Tibial nerve (tissue), 4 donors: ENCODE measurements around the gene MDFI. TPM values are rescaled to one million over a fixed set of nuclear protein-coding genes. Genes with fewer than 3 reads are reported as not detected.

ENCODE experiments used
- DNase-seq, 2 donors: peaks; one replicate each; pipeline ENCODE4 v3.0.0-alpha.2; 2019; ENCODE audit warnings: low spot score in 2 of 2
- H3K27ac ChIP-seq, 4 donors: fragments of 200-600 bp; sonication (generic) in 3 of 4; one replicate each; pipeline ENCODE4 v1.5.1; 2017 to 2019; ENCODE audit warnings: mild to moderate bottlenecking in 1 of 4
- H3K27me3 ChIP-seq, 2 donors: fragments of 200-600 bp; sonication (generic) in 1 of 2; one replicate each; pipeline versions ENCODE4 v1.5.1 to v1.6.0; 2017 to 2019
- H3K36me3 ChIP-seq, 3 donors: fragments of 200-600 bp; sonication (generic); one replicate each; pipeline ENCODE4 v1.5.1; 2018 to 2019
- H3K4me1 ChIP-seq, 4 donors: fragments of 200-600 bp; sonication (generic) in 3 of 4; one replicate each; pipeline ENCODE4 v1.5.1; 2017 to 2019
- H3K4me3 ChIP-seq, 4 donors: fragments of 200-600 bp; sonication (generic) in 3 of 4; one replicate each; pipeline ENCODE4 v1.5.1; 2017 to 2019; ENCODE audit warnings: mild to moderate bottlenecking in 1 of 4, moderate library complexity in 1 of 4
- H3K9me3 ChIP-seq, 4 donors: fragments of 200-600 bp; sonication (generic) in 3 of 4; one replicate each; pipeline ENCODE4 v1.5.1; 2017 to 2019
- CTCF ChIP-seq, 5 experiments: fragments of 200-600 bp in 3 of 5; fragments of 450-650 bp in 2 of 5; sonication (generic) in 3 of 5; IDR thresholded peaks; one replicate each; pipeline ENCODE4 v1.5.1; 2016 to 2019; ENCODE audit warnings: antibody characterized with exemption in 5 of 5, mild to moderate bottlenecking in 3 of 5, moderate library complexity in 2 of 5
- EP300 ChIP-seq, 2 donors: sonication (generic); formaldehyde crosslinking; IDR thresholded peaks; one replicate each; pipeline ENCODE4 v1.6.1; 2017; ENCODE audit warnings: antibody characterized with exemption in 2 of 2, mild to moderate bottlenecking in 1 of 2
- POLR2A ChIP-seq, 2 donors: fragments of 450-650 bp; IDR thresholded peaks; one replicate each; pipeline ENCODE4 v1.6.1; 2017; ENCODE audit warnings: antibody characterized with exemption in 2 of 2, mild to moderate bottlenecking in 2 of 2, moderate library complexity in 2 of 2
- WGBS, 2 donors: methylation state at CpG; one replicate each; pipeline ENCODE4 v1.1.5; 2018; 5-methylcytosine and 5-hydroxymethylcytosine counted together
- total RNA-seq, 4 donors: library from RNA; depleted of rRNA; stranded (reverse); fragments of >200 nt; gene quantifications; one replicate each; pipeline ENCODE4 v1.1.0, GENCODE V29; 2016

The MDFI gene
- total RNA-seq, 4 donors from 2014 or later = 13.5 to 31.8 (median 20.7) TPM

- DNase-seq = no peak
- no peak overlapping the region for H3K4me3 ChIP-seq
- no peaks in the 10 kb centered on the region for H3K9me3 ChIP-seq
- WGBS, 2 donors = 84 to 88% methylated on average over 9 of the region's 9 CpGs
- TF ChIP-seq EP300 (IDR thresholded peaks at IDR 0.05) = no peak
- TF ChIP-seq CTCF (IDR thresholded peaks at IDR 0.05) = no peak
- TF ChIP-seq POLR2A (IDR thresholded peaks at IDR 0.05) = no peak
- no peak overlapping the region for H3K27ac ChIP-seq
- H3K36me3 ChIP-seq = no peaks in the 10 kb centered on the region
- H3K27me3 ChIP-seq = peaks cover 0 to 38% of the 10 kb centered on the region in 2 donors
- peaks cover 0 to 58% (median 28%) of the 10 kb centered on the region in 4 donors for H3K4me1 ChIP-seq
These were observed 3.2 kb downstream of the MDFI start for GRCh38 chr6:41641352-41641925.

- Histone ChIP-seq H3K4me1 (peaks cover 0 to 59% (median 27%) of the 10 kb centered on the region in 4 donors), H3K36me3 (no peaks in the 10 kb centered on the region), H3K27me3 (peaks cover 0 to 30% of the 10 kb centered on the region in 2 donors), H3K27ac (no peak overlapping the region), H3K9me3 (no peaks in the 10 kb centered on the region), H3K4me3 (no peak overlapping the region)
- no peak for DNase-seq
- TF ChIP-seq EP300 (IDR thresholded peaks at IDR 0.05) (no peak), CTCF (IDR thresholded peaks at IDR 0.05) (no peak), POLR2A (IDR thresholded peaks at IDR 0.05) (no peak)
- WGBS, 2 donors = 78 to 80% methylated on average over 11 of the region's 11 CpGs
These were observed 4.1 kb downstream of the MDFI start for GRCh38 chr6:41642090-41642959.

- Histone ChIP-seq H3K27me3 (peaks cover 0 to 21% of the 10 kb centered on the region in 2 donors), H3K4me1 (peaks cover 0 to 51% (median 18%) of the 10 kb centered on the region in 4 donors), H3K4me3 (no peak overlapping the region), H3K36me3 (no peaks in the 10 kb centered on the region), H3K27ac (no peak overlapping the region), H3K9me3 (no peaks in the 10 kb centered on the region)
- no peak for DNase-seq
- TF ChIP-seq POLR2A (IDR thresholded peaks at IDR 0.05) = no peak
- no peak for TF ChIP-seq CTCF (IDR thresholded peaks at IDR 0.05)
- no peak for TF ChIP-seq EP300 (IDR thresholded peaks at IDR 0.05)
- 63 to 70% methylated on average over 10 of the region's 10 CpGs for WGBS, 2 donors
These were observed 5.0 kb downstream of the MDFI start for GRCh38 chr6:41642960-41643898.

GRCh38 chr6:41643899-41644269 is 5.6 kb downstream of the MDFI start:
- DNase-seq = no peak
- WGBS, 2 donors = 75 to 85% methylated on average over 3 to 4 of the region's 4 CpGs
- H3K4me3 ChIP-seq = no peak overlapping the region
- H3K4me1 ChIP-seq = peaks cover 0 to 48% (median 12%) of the 10 kb centered on the region in 4 donors
- H3K9me3 ChIP-seq = no peaks in the 10 kb centered on the region
- no peaks in the 10 kb centered on the region for H3K36me3 ChIP-seq
- H3K27me3 ChIP-seq = peaks cover 0 to 14% of the 10 kb centered on the region in 2 donors
- H3K27ac ChIP-seq = no peak overlapping the region
- TF ChIP-seq EP300 (IDR thresholded peaks at IDR 0.05) = no peak
- TF ChIP-seq CTCF (IDR thresholded peaks at IDR 0.05) = no peak
- TF ChIP-seq POLR2A (IDR thresholded peaks at IDR 0.05) = no peak
